Gastroesophageal sphincter (tissue), 3 donors: ENCODE measurements around the gene CCL15.

Experiments
- EP300 ChIP-seq: sonication (generic); formaldehyde crosslinking; IDR thresholded peaks from one replicate; pipeline ENCODE4 v1.6.1; 2017; ENCODE audit warnings: antibody characterized with exemption, mild to moderate bottlenecking
- POLR2A ChIP-seq, 2 donors: fragments of 450-650 bp; IDR thresholded peaks; one replicate each; pipeline ENCODE4 v1.6.1; 2017; ENCODE audit warnings: antibody characterized with exemption in 2 of 2, mild to moderate bottlenecking in 2 of 2, moderate library complexity in 1 of 2
- POLR2AphosphoS5 ChIP-seq: sonication (generic); formaldehyde crosslinking; IDR thresholded peaks from one replicate; pipeline ENCODE4 v1.6.1; 2017; ENCODE audit warnings: antibody characterized with exemption
- TF ChIP-seq, protein P1 (sequence below), 4 experiments: fragments of 200-600 bp in 2 of 4; fragments of 450-650 bp in 2 of 4; sonication (generic) in 1 of 4; IDR thresholded peaks; one replicate each; pipeline ENCODE4 v1.5.1; 2017 to 2019; ENCODE audit warnings: antibody characterized with exemption in 4 of 4, mild to moderate bottlenecking in 2 of 4, moderate library complexity in 2 of 4

DNA sequence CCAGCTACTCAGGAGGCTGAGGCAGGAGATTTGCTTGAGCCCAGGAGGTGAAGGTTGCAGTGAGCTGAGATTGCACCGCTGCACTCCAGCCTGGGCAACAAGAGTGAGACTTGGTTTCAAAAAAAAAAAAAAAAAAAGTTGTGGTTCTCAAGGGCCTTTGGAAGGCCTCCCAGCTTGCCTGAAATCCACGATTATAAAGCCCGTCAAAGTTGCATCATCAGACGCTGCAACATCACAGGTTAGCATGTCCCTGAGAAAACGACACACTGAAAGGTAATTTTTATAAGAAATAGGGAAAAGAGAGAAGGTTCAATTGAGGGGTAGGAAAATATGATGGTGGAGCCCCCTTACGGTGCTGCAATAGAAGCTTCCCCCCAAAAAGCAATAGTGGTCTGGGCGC, 53.3 kb downstream of the CCL15 start:
- TF ChIP-seq, protein P1, sequence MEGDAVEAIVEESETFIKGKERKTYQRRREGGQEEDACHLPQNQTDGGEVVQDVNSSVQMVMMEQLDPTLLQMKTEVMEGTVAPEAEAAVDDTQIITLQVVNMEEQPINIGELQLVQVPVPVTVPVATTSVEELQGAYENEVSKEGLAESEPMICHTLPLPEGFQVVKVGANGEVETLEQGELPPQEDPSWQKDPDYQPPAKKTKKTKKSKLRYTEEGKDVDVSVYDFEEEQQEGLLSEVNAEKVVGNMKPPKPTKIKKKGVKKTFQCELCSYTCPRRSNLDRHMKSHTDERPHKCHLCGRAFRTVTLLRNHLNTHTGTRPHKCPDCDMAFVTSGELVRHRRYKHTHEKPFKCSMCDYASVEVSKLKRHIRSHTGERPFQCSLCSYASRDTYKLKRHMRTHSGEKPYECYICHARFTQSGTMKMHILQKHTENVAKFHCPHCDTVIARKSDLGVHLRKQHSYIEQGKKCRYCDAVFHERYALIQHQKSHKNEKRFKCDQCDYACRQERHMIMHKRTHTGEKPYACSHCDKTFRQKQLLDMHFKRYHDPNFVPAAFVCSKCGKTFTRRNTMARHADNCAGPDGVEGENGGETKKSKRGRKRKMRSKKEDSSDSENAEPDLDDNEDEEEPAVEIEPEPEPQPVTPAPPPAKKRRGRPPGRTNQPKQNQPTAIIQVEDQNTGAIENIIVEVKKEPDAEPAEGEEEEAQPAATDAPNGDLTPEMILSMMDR (IDR thresholded peaks at IDR 0.05): no peak
- TF ChIP-seq POLR2A (IDR thresholded peaks at IDR 0.05) (no peak), POLR2AphosphoS5 (no peak), EP300 (no peak)
